Calu3 (cell line): ENCODE results near the gene MOB3C. TPM values are rescaled to one million over a fixed set of nuclear protein-coding genes. Genes with fewer than 3 reads are reported as not detected.

Experiments
- BruUV-seq: library from RNA; stranded (reverse); fragments of 400-500 nt; replicated peaks from 2 replicates; lab custom pipeline; 2021; lab: Mats Ljungman, UMichigan
- CTCF ChIA-PET: fragments of 300-600 bp; sonication (Branson Sonifier 250); formaldehyde crosslinking; loops from one replicate; lab custom pipeline; 2022; ENCODE audit warnings: antibody characterized with exemption; lab: Charles Lee
- DNase-seq: peaks from one replicate; pipeline ENCODE4 v3.0.0; 2022
- H3K27ac Mint-ChIP-seq: one replicate; pipeline ENCODE4 v1.8.0; 2022; ENCODE audit warnings: mixed read lengths; ENCODE audit not compliant: unreplicated experiment
- H3K27me3 Mint-ChIP-seq: one replicate; pipeline ENCODE4 v1.8.0; 2022; ENCODE audit warnings: mixed read lengths; ENCODE audit not compliant: unreplicated experiment
- H3K36me3 Mint-ChIP-seq: one replicate; pipeline ENCODE4 v1.8.0; 2022; ENCODE audit warnings: mild to moderate bottlenecking, moderate library complexity, mixed read lengths; ENCODE audit not compliant: insufficient read depth, unreplicated experiment
- H3K4me1 Mint-ChIP-seq: one replicate; pipeline ENCODE4 v1.8.0; 2022; ENCODE audit warnings: mild to moderate bottlenecking, low read depth, mixed read lengths; ENCODE audit not compliant: unreplicated experiment
- H3K4me3 Mint-ChIP-seq: one replicate; pipeline ENCODE4 v1.8.0; 2022; ENCODE audit warnings: mild to moderate bottlenecking, low read depth, moderate library complexity, mixed read lengths; ENCODE audit not compliant: unreplicated experiment
- H3K9me3 Mint-ChIP-seq: one replicate; pipeline ENCODE4 v1.8.0; 2022; ENCODE audit warnings: low read depth, mixed read lengths; ENCODE audit not compliant: unreplicated experiment
- intact Hi-C: fragments of 100-400 bp; cut with micrococcal nuclease; formaldehyde crosslinking; loops from one replicate; pipeline ENCODE4 v1.10.0; 2022; ENCODE audit not compliant: unreplicated experiment
- total RNA-seq: library from RNA; stranded (reverse); gene quantifications from 2 replicates; pipeline ENCODE4 v1.2.3, GENCODE V29; 2022
- TF ChIP-seq, protein P1 (sequence below): fragments of 200-600 bp; IDR thresholded peaks from one replicate; pipeline ENCODE4 v1.8.0; 2022; ENCODE audit warnings: antibody characterized with exemption; ENCODE audit not compliant: unreplicated experiment

Gene MOB3C
- total RNA-seq, 1 experiment from 2014 or later, result 8.3 TPM

DNA sequence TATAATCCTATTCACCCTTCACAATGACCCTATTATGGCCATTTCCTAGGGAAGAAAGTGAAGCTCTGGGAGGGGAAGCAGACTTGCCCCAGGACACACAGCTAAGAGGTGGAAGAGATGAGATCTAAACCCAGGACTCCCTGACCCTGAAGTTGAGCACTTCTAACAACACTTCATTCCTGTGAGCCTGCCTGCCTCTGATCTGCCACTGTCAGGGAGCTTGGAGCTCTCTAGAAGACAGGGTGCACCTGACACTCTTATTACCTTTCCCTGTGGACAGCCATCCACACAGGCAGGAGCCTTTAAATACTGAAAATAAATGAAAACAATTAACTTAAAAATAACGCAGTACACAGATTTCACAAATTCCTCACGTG lies 13.1 kb downstream of the MOB3C start:
- Mint-ChIP-seq H3K36me3 (peaks cover 26% of the 10 kb centered on the region), H3K9me3 (no peaks in the 10 kb centered on the region), H3K27ac (peak overlapping the region; percentile 84), H3K27me3 (no peaks in the 10 kb centered on the region), H3K4me1 (peaks cover 18% of the 10 kb centered on the region), H3K4me3 (peak overlapping the region; percentile 86)
- intact Hi-C loops, result no loop called here
- TSS peak; percentile 42 for BruUV-seq
- CTCF ChIA-PET, result interaction anchor here (1.2 to 2.5 kb wide), 4 partner anchors 10 to 162 kb away, joined by 3 to 10 read pairs (median 5); partner anchors contain the start of gene MOB3C
- DNase-seq, result no peak
- TF ChIP-seq, protein P1, sequence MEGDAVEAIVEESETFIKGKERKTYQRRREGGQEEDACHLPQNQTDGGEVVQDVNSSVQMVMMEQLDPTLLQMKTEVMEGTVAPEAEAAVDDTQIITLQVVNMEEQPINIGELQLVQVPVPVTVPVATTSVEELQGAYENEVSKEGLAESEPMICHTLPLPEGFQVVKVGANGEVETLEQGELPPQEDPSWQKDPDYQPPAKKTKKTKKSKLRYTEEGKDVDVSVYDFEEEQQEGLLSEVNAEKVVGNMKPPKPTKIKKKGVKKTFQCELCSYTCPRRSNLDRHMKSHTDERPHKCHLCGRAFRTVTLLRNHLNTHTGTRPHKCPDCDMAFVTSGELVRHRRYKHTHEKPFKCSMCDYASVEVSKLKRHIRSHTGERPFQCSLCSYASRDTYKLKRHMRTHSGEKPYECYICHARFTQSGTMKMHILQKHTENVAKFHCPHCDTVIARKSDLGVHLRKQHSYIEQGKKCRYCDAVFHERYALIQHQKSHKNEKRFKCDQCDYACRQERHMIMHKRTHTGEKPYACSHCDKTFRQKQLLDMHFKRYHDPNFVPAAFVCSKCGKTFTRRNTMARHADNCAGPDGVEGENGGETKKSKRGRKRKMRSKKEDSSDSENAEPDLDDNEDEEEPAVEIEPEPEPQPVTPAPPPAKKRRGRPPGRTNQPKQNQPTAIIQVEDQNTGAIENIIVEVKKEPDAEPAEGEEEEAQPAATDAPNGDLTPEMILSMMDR, result no peak

DNA sequence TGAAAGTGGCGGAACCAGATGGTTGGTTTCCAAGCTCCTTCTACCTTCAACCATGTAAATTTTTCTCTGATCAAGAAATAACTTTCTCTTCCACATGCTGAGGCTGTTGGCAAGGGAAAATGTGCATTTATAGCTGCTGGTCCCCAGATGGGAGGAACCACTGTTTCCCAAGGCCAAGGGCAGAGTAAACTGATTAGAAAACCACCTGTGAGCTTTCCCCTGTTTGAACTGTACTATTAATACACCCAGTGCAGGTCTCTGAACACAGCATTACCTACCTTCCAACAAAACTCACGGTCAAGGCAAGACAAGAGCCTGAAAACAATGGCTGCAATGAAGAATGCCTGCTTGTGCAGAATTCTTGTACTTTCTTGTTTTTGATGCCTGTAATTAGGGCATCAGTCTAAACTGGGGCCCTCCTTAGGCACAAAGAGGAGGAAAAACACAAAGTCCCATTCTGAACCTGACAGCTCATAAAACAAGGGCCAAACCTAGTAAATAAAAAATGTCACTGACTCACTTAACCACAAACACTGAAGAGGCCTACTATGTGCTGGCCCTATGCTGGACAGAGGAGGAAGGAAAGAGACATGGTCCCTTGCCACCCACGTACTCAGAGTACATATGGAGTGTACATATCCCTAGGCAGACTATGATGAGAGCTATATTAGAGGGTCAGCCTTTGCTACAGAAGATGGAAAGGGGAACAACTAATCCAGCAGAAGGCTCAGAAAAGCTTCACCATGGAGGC lies 15.2 kb downstream of the MOB3C start:
- H3K36me3 Mint-ChIP-seq, result peaks cover 26% of the 10 kb centered on the region
- H3K9me3 Mint-ChIP-seq, result no peaks in the 10 kb centered on the region
- intact Hi-C loops, result no loop called here
- TF ChIP-seq, protein P1, result no peak
- H3K4me3 Mint-ChIP-seq, result no peak overlapping the region
- no peak overlapping the region for H3K27ac Mint-ChIP-seq
- BruUV-seq, result no TSS peak
- no peaks in the 10 kb centered on the region for H3K27me3 Mint-ChIP-seq
- CTCF ChIA-PET, result no interaction called here
- no peak for DNase-seq
- H3K4me1 Mint-ChIP-seq, result peaks cover 18% of the 10 kb centered on the region

DNA sequence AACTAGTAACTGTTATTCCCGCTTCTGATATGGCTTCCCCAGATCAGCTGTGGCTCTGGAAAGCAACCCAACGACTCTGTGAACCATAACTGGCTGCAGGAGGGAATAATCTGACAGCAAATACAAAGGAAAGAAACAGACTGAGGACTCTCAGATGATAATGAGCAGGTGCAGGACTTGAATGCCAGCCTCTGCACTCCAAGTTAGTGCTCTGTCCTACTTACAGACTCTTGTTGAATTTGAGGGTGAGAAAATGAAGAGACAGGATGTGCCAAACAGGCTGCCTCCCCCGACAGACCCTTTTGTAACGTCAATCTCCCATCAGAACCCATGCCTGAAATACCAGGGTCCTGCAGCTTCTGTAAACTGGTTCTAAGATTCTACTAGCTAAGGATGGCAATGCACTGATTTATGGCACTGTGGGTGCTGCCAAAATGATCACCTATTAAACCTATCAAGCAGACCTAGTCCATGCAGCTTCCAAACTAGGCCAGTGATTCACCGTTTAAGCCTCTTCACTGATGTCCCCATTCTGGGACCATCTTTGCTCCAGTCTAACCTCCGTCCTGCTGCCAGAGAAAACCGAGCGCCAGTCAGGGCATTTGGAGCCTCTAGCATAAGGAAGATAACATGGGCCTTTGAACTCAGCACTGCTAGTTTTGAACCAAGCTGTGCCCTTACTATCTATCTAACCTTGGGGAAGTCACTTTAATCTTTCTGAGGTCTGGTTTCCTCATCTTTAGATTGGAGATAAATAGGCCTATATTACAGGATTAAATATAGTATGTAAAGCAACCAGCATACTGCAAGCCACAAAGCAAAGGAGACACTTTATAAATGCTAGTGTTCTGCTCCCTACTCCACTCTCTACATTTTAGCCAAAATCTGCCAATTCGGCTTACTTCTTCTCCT lies 17.3 kb downstream of the MOB3C start:
- H3K9me3 Mint-ChIP-seq, result no peaks in the 10 kb centered on the region
- no peak overlapping the region for H3K4me3 Mint-ChIP-seq
- H3K4me1 Mint-ChIP-seq, result peaks cover 18% of the 10 kb centered on the region
- no peak overlapping the region for H3K27ac Mint-ChIP-seq
- intact Hi-C loops, result no loop called here
- no TSS peak for BruUV-seq
- CTCF ChIA-PET, result no interaction called here
- TF ChIP-seq, protein P1, result no peak
- H3K36me3 Mint-ChIP-seq, result peaks cover 19% of the 10 kb centered on the region
- H3K27me3 Mint-ChIP-seq, result no peaks in the 10 kb centered on the region
- DNase-seq, result no peak

DNA sequence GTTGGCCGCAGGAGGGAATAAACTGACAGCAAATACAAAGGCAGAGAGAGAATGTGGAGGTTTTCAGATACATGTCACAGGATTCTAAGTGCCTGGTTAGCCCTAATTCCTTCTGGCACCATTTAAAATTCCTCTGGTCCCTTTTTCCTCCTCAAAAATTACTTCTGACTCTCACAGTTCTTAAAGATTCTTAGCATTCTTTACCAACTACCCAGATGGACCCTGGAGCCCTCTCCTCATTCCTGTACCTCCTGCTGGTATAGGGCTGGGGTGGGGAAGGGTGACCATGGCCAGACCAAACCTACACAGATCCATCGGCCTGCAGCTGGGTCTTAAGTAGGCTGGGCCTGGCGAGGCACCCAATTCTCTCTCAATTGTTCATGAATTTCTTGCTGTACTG lies 19.8 kb downstream of the MOB3C start:
- CTCF ChIA-PET, result interaction anchor here (0.7 kb wide), 1 partner anchor 41 kb away, joined by 5 read pairs; no protein-coding TSS in a partner anchor
- intact Hi-C loops, result no loop called here
- H3K4me3 Mint-ChIP-seq, result no peak overlapping the region
- TF ChIP-seq, protein P1, result no peak
- peaks cover 13% of the 10 kb centered on the region for H3K36me3 Mint-ChIP-seq
- no TSS peak for BruUV-seq
- no peaks in the 10 kb centered on the region for H3K9me3 Mint-ChIP-seq
- H3K27me3 Mint-ChIP-seq, result no peaks in the 10 kb centered on the region
- peaks cover 15% of the 10 kb centered on the region for H3K4me1 Mint-ChIP-seq
- no peak overlapping the region for H3K27ac Mint-ChIP-seq
- DNase-seq, result no peak
